Measurements from ENCODE around the gene TBL2. TPM values are rescaled to one million over a fixed set of nuclear protein-coding genes. Genes with fewer than 3 reads are reported as not detected.
"Not testable (repeated sequence)": the region's sequence is repeated elsewhere in the genome, so short reads cannot be mapped to it uniquely, and the experiment has no call there.

The TBL2 gene
- total RNA-seq, 1 donor from 2014 or later: 29.0 TPM

DNA sequence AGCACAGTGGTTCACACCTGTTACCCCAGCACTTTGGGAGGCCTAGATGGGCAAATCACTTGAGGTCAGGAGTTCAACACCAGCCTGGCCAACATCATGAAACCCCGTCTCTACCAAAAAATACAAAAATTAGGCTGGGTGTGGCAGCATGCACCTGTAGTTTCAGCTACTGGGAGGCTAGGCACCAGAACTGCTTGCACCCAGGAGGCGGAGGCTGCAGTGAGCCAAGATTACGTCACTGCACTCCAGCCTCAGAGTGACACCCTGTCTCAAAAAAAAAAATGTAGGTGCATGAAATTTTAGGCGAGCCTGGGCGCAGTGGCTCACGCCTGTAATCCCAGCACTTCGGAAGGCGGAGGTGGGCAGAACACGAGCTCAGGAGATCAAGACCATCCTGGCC, 30.5 kb downstream of the TBL2 start:
- peaks cover 0 to 37% of the 10 kb centered on the region in 2 donors for H3K36me3 ChIP-seq
- TF ChIP-seq POLR2A (IDR thresholded peaks at IDR 0.05) (no peak), POLR2AphosphoS5 (IDR thresholded peaks at IDR 0.05; ENCODE audit: insufficient read depth in 1 of 2, low read depth in 1 of 2) (no peak)
- TF ChIP-seq, protein P1, sequence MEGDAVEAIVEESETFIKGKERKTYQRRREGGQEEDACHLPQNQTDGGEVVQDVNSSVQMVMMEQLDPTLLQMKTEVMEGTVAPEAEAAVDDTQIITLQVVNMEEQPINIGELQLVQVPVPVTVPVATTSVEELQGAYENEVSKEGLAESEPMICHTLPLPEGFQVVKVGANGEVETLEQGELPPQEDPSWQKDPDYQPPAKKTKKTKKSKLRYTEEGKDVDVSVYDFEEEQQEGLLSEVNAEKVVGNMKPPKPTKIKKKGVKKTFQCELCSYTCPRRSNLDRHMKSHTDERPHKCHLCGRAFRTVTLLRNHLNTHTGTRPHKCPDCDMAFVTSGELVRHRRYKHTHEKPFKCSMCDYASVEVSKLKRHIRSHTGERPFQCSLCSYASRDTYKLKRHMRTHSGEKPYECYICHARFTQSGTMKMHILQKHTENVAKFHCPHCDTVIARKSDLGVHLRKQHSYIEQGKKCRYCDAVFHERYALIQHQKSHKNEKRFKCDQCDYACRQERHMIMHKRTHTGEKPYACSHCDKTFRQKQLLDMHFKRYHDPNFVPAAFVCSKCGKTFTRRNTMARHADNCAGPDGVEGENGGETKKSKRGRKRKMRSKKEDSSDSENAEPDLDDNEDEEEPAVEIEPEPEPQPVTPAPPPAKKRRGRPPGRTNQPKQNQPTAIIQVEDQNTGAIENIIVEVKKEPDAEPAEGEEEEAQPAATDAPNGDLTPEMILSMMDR (IDR thresholded peaks at IDR 0.05): no peak

DNA sequence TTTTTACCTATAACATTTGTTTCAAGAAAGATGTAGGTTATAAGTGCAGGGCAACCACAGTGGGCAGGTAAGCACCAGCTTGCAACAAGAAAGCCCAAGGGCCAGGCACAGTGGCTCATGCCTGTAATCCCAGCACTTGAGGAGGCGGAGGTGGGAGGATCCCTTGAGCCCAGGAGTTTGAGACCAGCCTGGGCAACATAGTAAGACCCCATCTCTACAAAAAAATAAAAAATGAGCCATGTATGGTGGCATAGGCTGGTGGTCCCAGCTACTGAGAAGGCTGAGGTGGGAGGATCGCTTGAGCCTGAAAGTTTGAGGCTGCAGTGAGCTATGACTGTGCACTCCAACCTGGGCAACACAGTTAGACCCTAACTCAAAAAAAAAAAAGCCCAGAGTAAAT, 33.7 kb downstream of the TBL2 start:
- no peaks in the 10 kb centered on the region for H3K27me3 ChIP-seq
- peaks cover 5% of the 10 kb centered on the region for H3K4me1 ChIP-seq
- TF ChIP-seq, protein P1 (IDR thresholded peaks at IDR 0.05): no peak
- TF ChIP-seq POLR2A (IDR thresholded peaks at IDR 0.05): no peak
- intact Hi-C loops (cut with DNase I): no loop called here
- H3K27ac ChIP-seq: no peak overlapping the region
- peaks cover 0 to 36% of the 10 kb centered on the region in 2 donors for H3K36me3 ChIP-seq
- no peaks in the 10 kb centered on the region for H3K9me3 ChIP-seq
- H3K4me3 ChIP-seq: no peak overlapping the region
- no peak for DNase-seq (ENCODE audit: extremely low spot score in 2 of 2)

More for the DNA sequence above, 30.5 kb downstream of the TBL2 start:
- Histone ChIP-seq H3K27ac (no peak overlapping the region), H3K27me3 (no peaks in the 10 kb centered on the region), H3K4me1 (peaks cover 5% of the 10 kb centered on the region), H3K4me3 (no peak overlapping the region), H3K9me3 (no peaks in the 10 kb centered on the region)
- no peak for DNase-seq (ENCODE audit: extremely low spot score in 2 of 2)
- intact Hi-C loops (cut with DNase I): no loop called here

DNA sequence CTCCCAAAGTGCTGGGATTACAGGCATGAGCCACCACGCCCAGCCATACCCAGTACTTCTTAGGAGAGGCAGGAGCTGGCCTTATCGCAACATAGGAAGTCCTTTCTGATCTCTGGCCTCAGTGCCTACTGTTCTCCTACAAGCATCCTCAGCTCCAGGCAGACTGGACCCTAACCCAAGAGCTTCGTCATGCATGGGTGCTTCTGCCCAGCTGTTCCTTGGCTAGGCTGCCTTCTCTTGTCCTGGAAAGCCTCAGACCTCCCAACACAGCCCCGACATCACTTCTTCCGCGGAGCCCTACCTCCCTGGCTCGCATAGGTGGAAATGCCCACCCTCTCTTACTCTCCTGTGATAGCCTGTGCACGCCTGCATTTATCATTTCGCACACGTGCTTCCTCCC, 36.7 kb downstream of the TBL2 start:
- intact Hi-C loops (cut with DNase I): no loop called here
- Histone ChIP-seq H3K27me3 (no peaks in the 10 kb centered on the region), H3K4me1 (no peaks in the 10 kb centered on the region), H3K4me3 (no peak overlapping the region), H3K27ac (no peak overlapping the region), H3K36me3 (peaks cover 4 to 56% of the 10 kb centered on the region in 2 donors), H3K9me3 (no peaks in the 10 kb centered on the region)
- DNase-seq (ENCODE audit: extremely low spot score in 2 of 2): no peak
- TF ChIP-seq POLR2A (IDR thresholded peaks at IDR 0.05): no peak
- TF ChIP-seq POLR2AphosphoS5 (IDR thresholded peaks at IDR 0.05; ENCODE audit: insufficient read depth in 1 of 2, low read depth in 1 of 2): no peak
- TF ChIP-seq, protein P1 (IDR thresholded peaks at IDR 0.05): no peak

DNA sequence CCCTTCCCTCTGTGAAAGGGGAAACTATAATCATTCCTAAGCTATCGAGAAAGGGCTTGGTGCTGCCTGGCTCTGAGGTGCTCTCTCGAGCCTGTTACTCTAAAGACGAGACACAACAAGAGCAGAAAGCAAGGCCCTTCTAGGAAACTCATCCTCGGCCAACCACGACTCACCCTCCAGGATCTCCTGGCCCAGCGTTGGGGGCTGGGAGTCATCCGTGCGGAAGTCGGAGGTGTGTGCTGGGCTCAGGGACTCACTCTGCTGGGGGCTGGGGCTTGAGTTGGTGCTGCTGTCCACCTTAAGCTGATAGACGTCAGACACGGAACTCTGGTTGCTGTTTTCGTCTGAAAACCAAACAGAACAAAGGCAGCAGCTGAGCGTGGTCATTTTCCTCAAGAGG, 38.7 kb downstream of the TBL2 start:
- H3K36me3 ChIP-seq: peaks cover 4 to 75% of the 10 kb centered on the region in 2 donors
- no peaks in the 10 kb centered on the region for H3K27me3 ChIP-seq
- DNase-seq (ENCODE audit: extremely low spot score in 2 of 2): no peak
- H3K27ac ChIP-seq: no peak overlapping the region
- no peaks in the 10 kb centered on the region for H3K4me1 ChIP-seq
- H3K4me3 ChIP-seq: no peak overlapping the region
- TF ChIP-seq, protein P1 (IDR thresholded peaks at IDR 0.05): no peak
- no peak for TF ChIP-seq POLR2AphosphoS5 (IDR thresholded peaks at IDR 0.05; ENCODE audit: insufficient read depth in 1 of 2, low read depth in 1 of 2)
- no peak for TF ChIP-seq POLR2A (IDR thresholded peaks at IDR 0.05)
- no peaks in the 10 kb centered on the region for H3K9me3 ChIP-seq
- intact Hi-C loops (cut with DNase I): no loop called here

DNA sequence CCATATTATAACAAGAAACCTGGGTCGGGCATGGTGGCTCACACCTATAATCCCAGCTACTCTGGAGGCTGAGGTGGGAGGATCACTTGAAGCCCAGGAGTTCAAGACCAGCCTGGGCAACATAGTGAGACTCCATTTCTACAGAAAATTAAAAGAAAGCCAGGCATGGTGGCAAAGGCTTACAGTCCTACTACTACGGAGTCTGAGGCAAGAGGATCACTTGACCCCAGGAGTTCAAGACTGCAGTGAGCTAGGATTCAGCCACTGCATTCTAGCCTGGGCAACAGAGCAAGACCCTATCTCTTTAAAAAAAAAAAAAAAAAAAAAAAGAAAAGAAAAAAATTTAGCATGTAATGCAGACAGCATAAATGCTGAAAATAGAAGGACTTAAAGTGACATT, 39.9 kb downstream of the TBL2 start:
- DNase-seq (ENCODE audit: extremely low spot score in 2 of 2); H3K27me3 ChIP-seq; H3K4me3 ChIP-seq; H3K9me3 ChIP-seq; intact Hi-C loops (cut with DNase I); H3K4me1 ChIP-seq; H3K27ac ChIP-seq: not testable (repeated sequence)
- peaks cover 4 to 74% of the 10 kb centered on the region in 2 donors for H3K36me3 ChIP-seq

DNA sequence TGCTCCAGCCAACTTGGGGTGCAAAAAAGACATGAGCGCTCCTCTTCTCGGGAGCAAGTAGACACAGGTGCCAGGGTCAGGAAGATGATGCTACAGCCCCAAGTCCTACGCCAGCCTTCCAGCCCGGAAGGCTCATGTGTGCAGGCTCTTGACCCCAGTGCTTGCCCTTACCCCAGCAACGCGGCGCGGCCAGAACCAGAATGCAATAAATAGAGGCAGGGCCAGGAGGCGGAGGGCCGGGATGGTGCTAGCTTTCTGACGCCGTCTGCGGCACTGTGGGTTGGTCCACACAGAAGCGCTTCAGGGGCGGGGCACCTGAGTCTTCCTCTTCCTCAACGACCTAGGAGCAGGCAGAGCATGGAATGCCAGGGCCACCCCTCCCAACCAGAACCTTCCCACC, 41.3 kb downstream of the TBL2 start:
- TF ChIP-seq POLR2AphosphoS5 (IDR thresholded peaks at IDR 0.05; ENCODE audit: insufficient read depth in 1 of 2, low read depth in 1 of 2): no peak
- intact Hi-C loops (cut with DNase I): no loop called here
- Histone ChIP-seq H3K27me3 (no peaks in the 10 kb centered on the region), H3K9me3 (no peaks in the 10 kb centered on the region), H3K36me3 (peaks cover 4 to 59% of the 10 kb centered on the region in 2 donors), H3K4me1 (no peaks in the 10 kb centered on the region), H3K4me3 (no peak overlapping the region), H3K27ac (no peak overlapping the region)
- no peak for DNase-seq (ENCODE audit: extremely low spot score in 2 of 2)
